ENCODE results near the gene THSD8.
A peak's percentile ranks its signal among the peaks of the same experiment; 100 is the strongest.

- TF ChIP-seq, protein P1, sequence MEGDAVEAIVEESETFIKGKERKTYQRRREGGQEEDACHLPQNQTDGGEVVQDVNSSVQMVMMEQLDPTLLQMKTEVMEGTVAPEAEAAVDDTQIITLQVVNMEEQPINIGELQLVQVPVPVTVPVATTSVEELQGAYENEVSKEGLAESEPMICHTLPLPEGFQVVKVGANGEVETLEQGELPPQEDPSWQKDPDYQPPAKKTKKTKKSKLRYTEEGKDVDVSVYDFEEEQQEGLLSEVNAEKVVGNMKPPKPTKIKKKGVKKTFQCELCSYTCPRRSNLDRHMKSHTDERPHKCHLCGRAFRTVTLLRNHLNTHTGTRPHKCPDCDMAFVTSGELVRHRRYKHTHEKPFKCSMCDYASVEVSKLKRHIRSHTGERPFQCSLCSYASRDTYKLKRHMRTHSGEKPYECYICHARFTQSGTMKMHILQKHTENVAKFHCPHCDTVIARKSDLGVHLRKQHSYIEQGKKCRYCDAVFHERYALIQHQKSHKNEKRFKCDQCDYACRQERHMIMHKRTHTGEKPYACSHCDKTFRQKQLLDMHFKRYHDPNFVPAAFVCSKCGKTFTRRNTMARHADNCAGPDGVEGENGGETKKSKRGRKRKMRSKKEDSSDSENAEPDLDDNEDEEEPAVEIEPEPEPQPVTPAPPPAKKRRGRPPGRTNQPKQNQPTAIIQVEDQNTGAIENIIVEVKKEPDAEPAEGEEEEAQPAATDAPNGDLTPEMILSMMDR (conservative IDR thresholded peaks at IDR 0.05 in 1 of 2, IDR thresholded peaks at IDR 0.05 in 1 of 2; ENCODE audit: extremely low read depth in 1 of 2, insufficient read depth in 1 of 2, low read depth in 1 of 2, low read length in 2 of 2), result peak; percentile 97
- no peak for TF ChIP-seq EZH2 (IDR thresholded peaks at IDR 0.05; ENCODE audit: borderline replicate concordance, low read length)
Observed at GRCh38 chr19:12796146-12797071, 5.5 kb upstream of the THSD8 start.

Data from mammary epithelial cell (primary cell).